HepG2 (cell line): ENCODE measurements around the gene CFAP54. TPM values are rescaled to one million over a fixed set of nuclear protein-coding genes. Genes with fewer than 3 reads are reported as not detected.

Source experiments
- ATAC-seq: fragments of 200-7000 bp; cut with Tn5 transposase; 3 replicates; pipeline ENCODE4 v1.9.1; 2020; ENCODE audit warnings: mild to moderate bottlenecking, moderate library complexity
- BruUV-seq: library from RNA; stranded (reverse); fragments of 400-500 nt; replicated peaks from 2 replicates; lab custom pipeline; 2021; lab: Mats Ljungman, UMichigan
- CTCF ChIA-PET: fragments of 300-600 bp; formaldehyde crosslinking; extraction: SDS; loops from one replicate; lab custom pipeline; 2021; ENCODE audit warnings: low total read pairs, inconsistent platforms, low intra/inter-chr PET ratio; lab: Yijun Ruan, JAX
- POLR2A ChIA-PET: fragments of 350-600 bp; sonication (Branson Sonifier 250); formaldehyde crosslinking; loops from one replicate; lab custom pipeline; 2020; ENCODE audit warnings: antibody characterized with exemption, inconsistent platforms; lab: Yijun Ruan, JAX
- DNase-seq: peaks from one replicate; pipeline ENCODE4 v3.0.0-alpha.2; 2015; ENCODE audit warnings: low spot score
- FAIRE-seq: peaks from 3 replicates; lab custom pipeline; 2011; peaks lifted over from hg19 to GRCh38; lab: Jason Lieb, UNC
- H2AFZ ChIP-seq: one replicate; pipeline ENCODE4 v1.6.1; 2011; ENCODE audit warnings: low read length, inconsistent platforms
- H3K27ac ChIP-seq: fragments of 300-600 bp; 3 replicates; pipeline ENCODE4 v1.8.0; 2011; ENCODE audit warnings: mixed run types, mild to moderate bottlenecking, mixed read lengths, low read length, inconsistent platforms; ENCODE audit not compliant: insufficient read depth; ENCODE audit errors: extremely low read length
- H3K27me3 ChIP-seq, 2 experiments: fragments of 200-600 bp in 1 of 2; 2 replicates in 1 of 2; 3 replicates in 1 of 2; pipeline versions ENCODE4 v1.6.0 to v1.8.0; 2011; ENCODE audit warnings: low read length in 2 of 2, mild to moderate bottlenecking in 2 of 2, moderate library complexity in 2 of 2, inconsistent platforms in 1 of 2; ENCODE audit not compliant: insufficient read depth in 2 of 2, control insufficient read depth in 1 of 2
- H3K36me3 ChIP-seq, 2 experiments: fragments of 200-600 bp in 1 of 2; replicated peaks in 1 of 2; 2 replicates in 1 of 2; 3 replicates in 1 of 2; pipeline versions ENCODE4 v1.5.1 to v1.8.0; 2011; ENCODE audit warnings: low read length in 2 of 2, inconsistent platforms in 1 of 2; ENCODE audit not compliant: insufficient read depth in 2 of 2, control insufficient read depth in 1 of 2
- H3K4me1 ChIP-seq: 2 replicates; pipeline ENCODE4 v1.5.1; 2012; ENCODE audit warnings: low read length, inconsistent platforms; ENCODE audit not compliant: insufficient read depth
- H3K4me2 ChIP-seq: 2 replicates; pipeline ENCODE4 v1.6.0; 2011; ENCODE audit warnings: low read depth, low read length, inconsistent platforms
- H3K4me3 ChIP-seq, 3 experiments: fragments of 200-600 bp in 1 of 3; sonication (generic), shearing (Covaris generic) in 1 of 3; replicated peaks in 1 of 3; 2 replicates each; pipeline ENCODE4 v1.5.1; 2011 to 2016; ENCODE audit warnings: low read length in 3 of 3, inconsistent platforms in 2 of 3, low read depth in 2 of 3, mild to moderate bottlenecking in 2 of 3, control low read depth in 1 of 3, mixed read lengths in 1 of 3; ENCODE audit not compliant: insufficient read depth in 1 of 3
- H3K79me2 ChIP-seq: one replicate; pipeline ENCODE4 v1.6.1; 2011; ENCODE audit warnings: low read length, inconsistent platforms; ENCODE audit not compliant: insufficient read depth
- H3K9ac ChIP-seq: 2 replicates; pipeline ENCODE4 v1.6.0; 2011; ENCODE audit warnings: mild to moderate bottlenecking, low read depth, low read length, inconsistent platforms; ENCODE audit not compliant: insufficient read depth
- H3K9me3 ChIP-seq: 2 replicates; pipeline ENCODE4 v1.5.1; 2012; ENCODE audit warnings: mild to moderate bottlenecking, low read length
- H4K20me1 ChIP-seq: 2 replicates; pipeline ENCODE4 v1.6.0; 2011; ENCODE audit warnings: inconsistent platforms, mild to moderate bottlenecking, low read length, moderate library complexity; ENCODE audit not compliant: insufficient read depth
- DZIP1 ChIP-seq: sonication (generic); formaldehyde crosslinking; IDR thresholded peaks from 2 replicates; pipeline ENCODE4 v1.5.0; 2020; ENCODE audit warnings: mild to moderate bottlenecking, missing genetic modification reagents
- EEA1 ChIP-seq: sonication (generic); formaldehyde crosslinking; IDR thresholded peaks from 2 replicates; pipeline ENCODE4 v1.5.1; 2020; ENCODE audit warnings: mild to moderate bottlenecking, missing genetic modification reagents, borderline replicate concordance
- HNRNPL ChIP-seq: fragments of 200-400 bp; formaldehyde crosslinking; IDR thresholded peaks from 2 replicates; pipeline ENCODE4 v1.6.1; 2017; ENCODE audit warnings: mild to moderate bottlenecking, low read depth, low read length
- HOXA3 ChIP-seq: sonication (generic); formaldehyde crosslinking; IDR thresholded peaks from 2 replicates; pipeline ENCODE4 v1.5.0; 2020; ENCODE audit warnings: missing genetic modification reagents
- MEIS2 ChIP-seq: sonication (generic); formaldehyde crosslinking; IDR thresholded peaks from 2 replicates; pipeline ENCODE4 v1.9.0; 2021; ENCODE audit warnings: mild to moderate bottlenecking, missing genetic modification reagents
- NCOA2 ChIP-seq: sonication (generic); formaldehyde crosslinking; IDR thresholded peaks from 2 replicates; pipeline ENCODE4 v1.8.0; 2022; ENCODE audit warnings: inconsistent platforms
- PITX1 ChIP-seq: sonication (generic); formaldehyde crosslinking; IDR thresholded peaks from 2 replicates; pipeline ENCODE4 v1.5.1; 2020; ENCODE audit warnings: mild to moderate bottlenecking, missing genetic modification reagents
- PREB ChIP-seq: sonication (generic); formaldehyde crosslinking; IDR thresholded peaks from 2 replicates; pipeline ENCODE4 v1.4.0; 2020; ENCODE audit warnings: missing genetic modification reagents
- SAP130 ChIP-seq: IDR thresholded peaks from 2 replicates; pipeline ENCODE4 v1.6.1; 2016; ENCODE audit warnings: low read depth
- SOX5 ChIP-seq: IDR thresholded peaks from 2 replicates; pipeline ENCODE4 v1.6.1; 2016; ENCODE audit warnings: borderline replicate concordance
- ZEB1 ChIP-seq: IDR thresholded peaks from 2 replicates; pipeline ENCODE4 v1.6.1; 2012; ENCODE audit warnings: mild to moderate bottlenecking, low read depth, inconsistent platforms; ENCODE audit not compliant: insufficient replicate concordance
- ZNF34 ChIP-seq: sonication (generic); formaldehyde crosslinking; IDR thresholded peaks from 2 replicates; pipeline ENCODE4 v1.4.0; 2020; ENCODE audit warnings: mild to moderate bottlenecking, missing genetic modification reagents, borderline replicate concordance
- ZNF383 ChIP-seq: sonication (generic); formaldehyde crosslinking; IDR thresholded peaks from 2 replicates; pipeline ENCODE4 v1.4.0; 2020; ENCODE audit warnings: missing genetic modification reagents, mild to moderate bottlenecking, borderline replicate concordance
- ZNF512 ChIP-seq: sonication (generic); formaldehyde crosslinking; IDR thresholded peaks from 2 replicates; pipeline ENCODE4 v1.4.0; 2020; ENCODE audit warnings: mild to moderate bottlenecking, missing genetic modification reagents
- ZNF567 ChIP-seq: sonication (generic); formaldehyde crosslinking; IDR thresholded peaks from 2 replicates; pipeline ENCODE4 v1.8.1; 2023; ENCODE audit warnings: mild to moderate bottlenecking, missing genetic modification reagents, borderline replicate concordance
- ZNF678 ChIP-seq: sonication (generic); formaldehyde crosslinking; IDR thresholded peaks from 2 replicates; pipeline ENCODE4 v1.4.0; 2020; ENCODE audit warnings: mild to moderate bottlenecking, missing genetic modification reagents
- ZNF839 ChIP-seq: sonication (generic); formaldehyde crosslinking; IDR thresholded peaks from 2 replicates; pipeline ENCODE4 v1.4.0; 2020; ENCODE audit warnings: missing genetic modification reagents, mild to moderate bottlenecking, borderline replicate concordance
- ZSCAN25 ChIP-seq: sonication (generic); formaldehyde crosslinking; IDR thresholded peaks from 2 replicates; pipeline ENCODE4 v1.8.0; 2022; ENCODE audit warnings: mild to moderate bottlenecking, missing genetic modification reagents
- WGBS: methylation state at CpG from one replicate; pipeline ENCODE4 v1.1.6; 2017; ENCODE audit warnings: low lambda C conversion rate; 5-methylcytosine and 5-hydroxymethylcytosine counted together
- in situ Hi-C: cut with HindIII; loops from 2 replicates; pipeline ENCODE4 v1.10.0; 2017; ENCODE audit warnings: low pct_unique_long_range_greater_than_20kb; ENCODE audit not compliant: extremely low pct_ligation_motif_present
- intact Hi-C: fragments of 100-400 bp; cut with micrococcal nuclease; formaldehyde crosslinking; loops from one replicate; pipeline ENCODE4 v1.10.0; 2022; ENCODE audit not compliant: unreplicated experiment
- polyA plus RNA-seq, 8 experiments: library from polyadenylated mRNA; depleted of rRNA in 3 of 8; stranded (reverse) in 7 of 8; unstranded in 1 of 8; fragments of >200 nt; fragmentation: Illumina TruSeq in 4 of 8; extraction: Trizol in 4 of 8; gene quantifications; 2 replicates each; pipeline versions ENCODE4 v1.2.1 to v1.2.3, GENCODE V29; 2011 to 2016; ENCODE audit warnings: low read depth in 4 of 8, missing spikeins in 1 of 8, mixed read lengths in 1 of 8; ENCODE audit not compliant: insufficient read depth in 1 of 8
- total RNA-seq, 5 experiments: library from RNA; depleted of rRNA; stranded (reverse); fragments of >200 nt; fragmentation: Illumina TruSeq; extraction: Trizol; gene quantifications; 2 replicates each; pipeline ENCODE4 v1.2.3, GENCODE V29; 2016; ENCODE audit warnings: low read depth in 1 of 5
- TF ChIP-seq, protein P1 (sequence below): sonication (generic); formaldehyde crosslinking; IDR thresholded peaks from 2 replicates; pipeline ENCODE4 v1.8.1; 2023; ENCODE audit warnings: mild to moderate bottlenecking, missing genetic modification reagents

CFAP54 gene
- total and polyA plus RNA-seq, 2 of the 13 experiments (the other 11 are each of a cell fraction or from before 2014, with no cell fraction given) = not detected

GRCh38 chr12:96698965-96699364 lies 209.6 kb downstream of the CFAP54 start (continued):
- no peak for TF ChIP-seq ZNF512 (CRISPR knock-in tag)
- no peak for TF ChIP-seq ZNF34 (CRISPR knock-in tag)
- no peak for TF ChIP-seq PITX1 (CRISPR knock-in tag)
- TF ChIP-seq HOXA3 (CRISPR knock-in tag) = no peak
- no peak for TF ChIP-seq HNRNPL

DNA sequence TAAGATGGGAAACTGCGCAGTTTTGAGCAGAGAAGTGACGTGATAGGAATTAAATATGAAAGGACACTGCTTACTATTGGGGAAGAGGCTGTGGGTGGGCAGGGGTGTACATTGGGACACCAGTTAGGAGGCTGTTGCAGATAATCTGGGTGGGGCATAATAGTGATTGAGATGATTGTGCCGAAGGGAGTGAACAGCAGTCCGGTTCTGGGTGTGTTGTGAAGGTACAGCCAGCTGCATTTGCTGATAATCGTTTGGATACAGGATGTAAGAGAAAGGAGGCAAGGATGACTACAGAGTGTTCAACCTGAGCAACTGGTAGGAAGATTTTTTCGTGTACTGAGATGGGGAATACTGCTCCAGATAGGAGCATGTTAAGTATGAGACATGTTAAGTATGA lies 212.5 kb downstream of the CFAP54 start:
- no peaks in the 10 kb centered on the region for H3K36me3 ChIP-seq
- H3K4me2 ChIP-seq = no peak overlapping the region
- no peak overlapping the region for H3K4me3 ChIP-seq
- H3K9ac ChIP-seq = no peak overlapping the region
- 0% methylated on average over 6 of the region's 6 CpGs for WGBS
- no peaks in the 10 kb centered on the region for H3K4me1 ChIP-seq
- no peaks in the 10 kb centered on the region for H3K27me3 ChIP-seq
- H3K9me3 ChIP-seq = no peaks in the 10 kb centered on the region
- no peak for DNase-seq
- no TSS peak for BruUV-seq
- H4K20me1 ChIP-seq = no peaks in the 10 kb centered on the region
- intact Hi-C loops (no loop called here), in situ Hi-C loops (no loop called here)
- ChIA-PET CTCF (no interaction called here), POLR2A (no interaction called here)
- FAIRE-seq = no peak
- no peak for ATAC-seq
- no peak overlapping the region for H2AFZ ChIP-seq
- no peaks in the 10 kb centered on the region for H3K79me2 ChIP-seq
- H3K27ac ChIP-seq = no peak overlapping the region
- TF ChIP-seq ZNF567 (CRISPR knock-in tag) = no peak
- TF ChIP-seq ZNF383 (CRISPR knock-in tag) = no peak
- no peak for TF ChIP-seq DZIP1
- no peak for TF ChIP-seq MEIS2 (CRISPR knock-in tag)
- no peak for TF ChIP-seq EEA1 (CRISPR knock-in tag)
- TF ChIP-seq PREB (CRISPR knock-in tag) = no peak
- no peak for TF ChIP-seq ZSCAN25
- TF ChIP-seq SOX5 = no peak
- no peak for TF ChIP-seq NCOA2
- TF ChIP-seq ZEB1 = no peak
- TF ChIP-seq, protein P1, sequence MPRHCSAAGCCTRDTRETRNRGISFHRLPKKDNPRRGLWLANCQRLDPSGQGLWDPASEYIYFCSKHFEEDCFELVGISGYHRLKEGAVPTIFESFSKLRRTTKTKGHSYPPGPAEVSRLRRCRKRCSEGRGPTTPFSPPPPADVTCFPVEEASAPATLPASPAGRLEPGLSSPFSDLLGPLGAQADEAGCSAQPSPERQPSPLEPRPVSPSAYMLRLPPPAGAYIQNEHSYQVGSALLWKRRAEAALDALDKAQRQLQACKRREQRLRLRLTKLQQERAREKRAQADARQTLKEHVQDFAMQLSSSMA (CRISPR knock-in tag) = no peak
- no peak for TF ChIP-seq SAP130 (CRISPR knock-in tag)
- TF ChIP-seq ZNF678 (CRISPR knock-in tag) = no peak
- no peak for TF ChIP-seq ZNF839 (CRISPR knock-in tag)
